Fibroblast of the aortic adventitia (primary cell): ENCODE results near the gene STK10. TPM values are rescaled to one million over a fixed set of nuclear protein-coding genes. Genes with fewer than 3 reads are reported as not detected.
"Not testable (repeated sequence)": the region's sequence is repeated elsewhere in the genome, so short reads cannot be mapped to it uniquely, and the experiment has no call there.

Experiments
- DNase-seq: peaks from one replicate; pipeline ENCODE4 v3.0.0-alpha.2; 2010; ENCODE audit warnings: low read depth
- H3K4me3 ChIP-seq: 2 replicates; pipeline ENCODE4 v1.5.1; 2011; ENCODE audit warnings: low read depth, mild to moderate bottlenecking, control low read depth, low read length, moderate library complexity
- CTCF ChIP-seq: IDR thresholded peaks from 2 replicates; pipeline ENCODE4 v1.5.1; 2011; ENCODE audit warnings: mild to moderate bottlenecking, low read length, control low read depth, inconsistent platforms; ENCODE audit not compliant: insufficient read depth
- total RNA-seq: library from RNA; depleted of rRNA; stranded (reverse); fragments of >200 nt; gene quantifications from 2 replicates; pipeline ENCODE4 v1.2.3, GENCODE V29; 2012; ENCODE audit warnings: low replicate concordance

The STK10 gene
- total RNA-seq, 1 donor = 16.0 TPM

- TF ChIP-seq CTCF = no peak
- H3K4me3 ChIP-seq = no peak overlapping the region
- DNase-seq = no peak
Observed at GRCh38 chr5:172160506-172160905, 27.5 kb downstream of the STK10 start.

DNA sequence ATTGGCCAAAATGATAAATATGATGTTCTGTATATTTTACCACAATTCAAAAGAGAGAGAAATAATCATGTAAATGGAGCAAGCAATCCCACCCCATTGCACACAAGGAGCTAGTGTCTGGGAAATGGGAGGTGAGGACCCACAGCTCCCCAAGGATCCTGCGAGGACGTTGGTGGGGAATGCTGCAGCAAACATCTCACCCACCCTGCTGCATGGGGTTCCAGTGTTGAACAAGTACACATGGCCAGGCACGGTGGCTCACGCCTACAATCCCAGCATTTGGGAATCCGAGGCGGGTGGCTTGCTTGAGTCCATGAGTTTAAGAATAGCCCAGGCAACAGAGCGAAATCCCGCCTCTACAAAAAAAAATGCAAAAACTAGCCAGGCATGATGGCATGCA lies 29.0 kb downstream of the STK10 start:
- no peak for TF ChIP-seq CTCF
- DNase-seq = no peak
- H3K4me3 ChIP-seq = no peak overlapping the region

GRCh38 chr5:172156541-172156994 lies 31.5 kb downstream of the STK10 start:
- no peak for TF ChIP-seq CTCF
- no peak overlapping the region for H3K4me3 ChIP-seq
- no peak for DNase-seq

- DNase-seq, H3K4me3 ChIP-seq: not testable (repeated sequence)
Observed at GRCh38 chr5:172155101-172155500, 32.9 kb downstream of the STK10 start.

- no peak for DNase-seq
- no peak for TF ChIP-seq CTCF
- H3K4me3 ChIP-seq = no peak overlapping the region
Observed at GRCh38 chr5:172153695-172154094, 34.3 kb downstream of the STK10 start.

DNA sequence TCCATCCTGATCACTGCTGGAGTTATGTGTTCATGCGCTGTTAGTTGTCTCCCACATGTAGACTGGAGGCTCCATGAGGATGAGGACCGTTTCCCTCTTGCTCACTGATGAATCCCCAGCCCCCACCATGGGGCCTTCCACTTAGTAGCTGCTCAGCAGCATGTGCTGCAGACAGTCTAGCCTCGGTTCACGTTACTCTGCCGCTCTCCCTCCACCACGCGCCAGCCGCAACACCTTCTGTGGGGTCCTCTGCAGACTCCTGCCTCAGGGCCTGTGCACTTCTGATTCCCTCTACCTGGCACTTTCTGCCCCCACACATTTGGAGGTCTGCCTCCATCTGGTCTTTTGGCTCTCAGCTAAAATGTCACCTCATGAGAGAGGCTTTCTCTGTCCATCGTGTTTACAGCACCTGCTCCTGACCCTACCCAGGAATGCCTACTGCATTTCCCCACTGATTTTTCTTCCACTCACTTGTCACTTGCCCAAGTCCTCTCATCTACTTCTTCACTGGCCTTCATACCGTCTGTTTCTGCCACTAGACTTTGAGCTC lies 36.3 kb downstream of the STK10 start:
- no peak for DNase-seq
- no peak overlapping the region for H3K4me3 ChIP-seq
- TF ChIP-seq CTCF = no peak

DNA sequence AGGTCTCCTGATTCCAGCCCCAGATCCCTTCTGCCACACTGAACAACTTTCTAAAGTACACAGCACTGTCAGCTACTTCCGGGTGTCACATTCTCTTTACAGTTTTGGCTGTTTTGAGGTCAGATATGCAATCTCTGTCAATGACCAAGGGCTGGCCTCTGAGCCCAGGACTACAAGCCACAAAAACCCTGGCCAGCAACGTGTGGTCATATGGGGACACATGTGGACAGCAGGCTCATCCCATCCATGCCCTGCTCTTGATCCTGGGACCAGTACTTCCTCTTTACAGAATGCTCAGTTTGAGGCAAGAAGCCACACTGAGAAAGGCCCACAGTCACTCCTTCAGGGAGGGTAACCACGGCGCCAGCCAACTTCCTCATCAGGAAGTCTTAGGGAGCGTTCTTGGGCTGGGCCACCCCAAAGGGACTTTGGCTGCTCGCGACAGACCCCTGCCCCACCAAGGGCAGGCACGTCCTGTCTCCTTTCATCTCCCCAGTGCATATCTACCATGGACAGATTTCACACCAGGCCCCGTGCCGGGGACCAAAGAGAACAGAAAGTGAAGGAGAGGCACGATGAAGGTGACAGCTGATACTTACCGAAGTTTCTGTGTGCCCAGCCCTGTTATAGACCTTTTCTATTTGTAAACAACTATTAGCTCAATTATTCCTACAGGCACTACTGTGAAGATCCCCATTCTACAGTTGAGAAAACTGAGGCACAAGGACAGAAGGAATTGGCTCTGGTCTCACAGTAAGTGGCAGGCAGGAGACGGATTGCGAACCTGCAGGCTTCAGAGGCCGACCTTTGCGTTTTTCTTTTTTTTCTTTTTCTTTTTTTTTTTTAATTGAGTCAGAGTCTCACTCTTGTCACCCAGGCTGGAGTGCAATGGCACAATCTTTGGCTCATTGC lies 37.3 kb downstream of the STK10 start:
- TF ChIP-seq CTCF = no peak
- H3K4me3 ChIP-seq = no peak overlapping the region
- no peak for DNase-seq

DNA sequence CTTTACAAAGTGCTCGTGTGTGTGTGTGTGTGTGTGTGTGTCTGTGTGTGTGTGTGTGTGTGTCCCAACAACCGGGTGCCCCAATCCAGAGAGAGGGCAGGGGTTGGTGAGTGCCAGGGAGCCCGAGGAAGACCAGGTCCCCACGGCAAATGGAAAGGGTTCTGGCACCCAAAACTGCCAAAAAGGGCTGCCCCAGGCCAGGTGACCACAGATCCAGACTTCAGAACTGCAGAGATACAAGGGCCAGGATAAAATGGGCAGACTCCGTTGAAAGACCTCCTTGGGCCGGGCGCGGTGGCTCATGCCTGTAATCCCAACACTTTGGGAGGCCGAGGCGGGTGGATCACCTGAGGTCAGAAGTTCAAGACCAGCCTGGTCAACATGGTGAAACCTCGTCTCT lies 38.5 kb downstream of the STK10 start:
- DNase-seq, H3K4me3 ChIP-seq: not testable (repeated sequence)
